C4-2B (cell line): ENCODE measurements around the gene PPP1R11.

Experiments used
- CTCF ChIP-seq: fragments of 450-650 bp; conservative IDR thresholded peaks from 2 replicates; pipeline ENCODE4 v1.5.1; 2017; ENCODE audit warnings: mild to moderate bottlenecking
- ZFX ChIP-seq: fragments of 450-650 bp; IDR thresholded peaks from 2 replicates; pipeline ENCODE4 v1.6.1; 2017

GRCh38 chr6:30035784-30036183 is 31.2 kb upstream of the PPP1R11 start:
- TF ChIP-seq CTCF (no peak), ZFX (no peak)
